Central memory CD8-positive, alpha-beta T cell (primary cell): ENCODE measurements around the gene RBP3.

Experiments
- ATAC-seq: fragments of 150-1000 bp; cut with Tn5 transposase; replicated peaks from 2 replicates; pipeline ENCODE4 v1.10.0; 2022; ENCODE audit warnings: mild to moderate bottlenecking, moderate FRiP score, moderate number of reproducible peaks; ENCODE audit not compliant: poor library complexity, severe bottlenecking; ENCODE audit errors: extremely low read depth
- DNase-seq, 2 donors: peaks; one replicate each; pipeline ENCODE4 v3.0.0; 2021; ENCODE audit warnings: low spot score in 2 of 2
- H3K27ac Mint-ChIP-seq: one replicate; pipeline ENCODE4 v1.8.0; 2022; ENCODE audit warnings: low read depth, mild to moderate bottlenecking, moderate library complexity, mixed read lengths
- H3K27me3 Mint-ChIP-seq: one replicate; pipeline ENCODE4 v1.8.0; 2022; ENCODE audit warnings: mixed read lengths
- H3K36me3 Mint-ChIP-seq: one replicate; pipeline ENCODE4 v1.8.0; 2022; ENCODE audit warnings: mild to moderate bottlenecking, moderate library complexity, mixed read lengths; ENCODE audit not compliant: insufficient read depth
- H3K4me1 Mint-ChIP-seq: one replicate; pipeline ENCODE4 v1.8.0; 2022; ENCODE audit warnings: mixed read lengths
- H3K4me3 Mint-ChIP-seq: one replicate; pipeline ENCODE4 v1.8.0; 2022; ENCODE audit warnings: mild to moderate bottlenecking, moderate library complexity, mixed read lengths
- H3K9me3 Mint-ChIP-seq: one replicate; pipeline ENCODE4 v1.8.0; 2022; ENCODE audit warnings: mixed read lengths

RBP3 gene

DNA sequence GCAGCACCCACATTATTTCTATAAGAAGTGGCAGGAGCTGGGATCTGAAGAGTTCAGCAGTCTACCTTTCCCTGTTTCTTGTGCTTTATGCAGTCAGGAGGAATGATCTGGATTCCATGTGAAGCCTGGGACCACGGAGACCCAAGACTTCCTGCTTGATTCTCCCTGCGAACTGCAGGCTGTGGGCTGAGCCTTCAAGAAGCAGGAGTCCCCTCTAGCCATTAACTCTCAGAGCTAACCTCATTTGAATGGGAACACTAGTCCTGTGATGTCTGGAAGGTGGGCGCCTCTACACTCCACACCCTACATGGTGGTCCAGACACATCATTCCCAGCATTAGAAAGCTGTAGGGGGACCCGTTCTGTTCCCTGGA, 874 bp upstream of the RBP3 start:
- DNase-seq (no peak), ATAC-seq (no peak)
- no peak overlapping the region for H3K4me3 Mint-ChIP-seq
- no peaks in the 10 kb centered on the region for H3K9me3 Mint-ChIP-seq
- no peak overlapping the region for H3K27ac Mint-ChIP-seq
- no peaks in the 10 kb centered on the region for H3K4me1 Mint-ChIP-seq
- H3K36me3 Mint-ChIP-seq, result no peaks in the 10 kb centered on the region
- H3K27me3 Mint-ChIP-seq, result peaks cover 6% of the 10 kb centered on the region

DNA sequence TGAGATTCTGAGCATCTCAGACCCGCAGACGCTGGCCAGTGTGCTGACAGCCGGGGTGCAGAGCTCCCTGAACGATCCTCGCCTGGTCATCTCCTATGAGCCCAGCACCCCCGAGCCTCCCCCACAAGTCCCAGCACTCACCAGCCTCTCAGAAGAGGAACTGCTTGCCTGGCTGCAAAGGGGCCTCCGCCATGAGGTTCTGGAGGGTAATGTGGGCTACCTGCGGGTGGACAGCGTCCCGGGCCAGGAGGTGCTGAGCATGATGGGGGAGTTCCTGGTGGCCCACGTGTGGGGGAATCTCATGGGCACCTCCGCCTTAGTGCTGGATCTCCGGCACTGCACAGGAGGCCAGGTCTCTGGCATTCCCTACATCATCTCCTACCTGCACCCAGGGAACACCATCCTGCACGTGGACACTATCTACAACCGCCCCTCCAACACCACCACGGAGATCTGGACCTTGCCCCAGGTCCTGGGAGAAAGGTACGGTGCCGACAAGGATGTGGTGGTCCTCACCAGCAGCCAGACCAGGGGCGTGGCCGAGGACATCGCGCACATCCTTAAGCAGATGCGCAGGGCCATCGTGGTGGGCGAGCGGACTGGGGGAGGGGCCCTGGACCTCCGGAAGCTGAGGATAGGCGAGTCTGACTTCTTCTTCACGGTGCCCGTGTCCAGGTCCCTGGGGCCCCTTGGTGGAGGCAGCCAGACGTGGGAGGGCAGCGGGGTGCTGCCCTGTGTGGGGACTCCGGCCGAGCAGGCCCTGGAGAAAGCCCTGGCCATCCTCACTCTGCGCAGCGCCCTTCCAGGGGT, 703 bp downstream of the RBP3 start:
- H3K4me1 Mint-ChIP-seq, result no peaks in the 10 kb centered on the region
- H3K27ac Mint-ChIP-seq, result no peak overlapping the region
- no peak overlapping the region for H3K4me3 Mint-ChIP-seq
- H3K9me3 Mint-ChIP-seq, result no peaks in the 10 kb centered on the region
- no peak for DNase-seq
- H3K36me3 Mint-ChIP-seq, result peaks cover 3% of the 10 kb centered on the region
- H3K27me3 Mint-ChIP-seq, result peaks cover 6% of the 10 kb centered on the region
- no peak for ATAC-seq

DNA sequence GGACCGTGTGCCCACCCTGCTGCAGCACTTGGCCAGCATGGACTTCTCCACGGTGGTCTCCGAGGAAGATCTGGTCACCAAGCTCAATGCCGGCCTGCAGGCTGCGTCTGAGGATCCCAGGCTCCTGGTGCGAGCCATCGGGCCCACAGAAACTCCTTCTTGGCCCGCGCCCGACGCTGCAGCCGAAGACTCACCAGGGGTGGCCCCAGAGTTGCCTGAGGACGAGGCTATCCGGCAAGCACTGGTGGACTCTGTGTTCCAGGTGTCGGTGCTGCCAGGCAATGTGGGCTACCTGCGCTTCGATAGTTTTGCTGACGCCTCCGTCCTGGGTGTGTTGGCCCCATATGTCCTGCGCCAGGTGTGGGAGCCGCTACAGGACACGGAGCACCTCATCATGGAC, 1.4 kb downstream of the RBP3 start:
- Mint-ChIP-seq H3K27me3 (peaks cover 6% of the 10 kb centered on the region), H3K9me3 (no peaks in the 10 kb centered on the region), H3K27ac (no peak overlapping the region), H3K4me3 (no peak overlapping the region), H3K36me3 (peaks cover 3% of the 10 kb centered on the region), H3K4me1 (no peaks in the 10 kb centered on the region)
- ATAC-seq, result no peak
- no peak for DNase-seq

DNA sequence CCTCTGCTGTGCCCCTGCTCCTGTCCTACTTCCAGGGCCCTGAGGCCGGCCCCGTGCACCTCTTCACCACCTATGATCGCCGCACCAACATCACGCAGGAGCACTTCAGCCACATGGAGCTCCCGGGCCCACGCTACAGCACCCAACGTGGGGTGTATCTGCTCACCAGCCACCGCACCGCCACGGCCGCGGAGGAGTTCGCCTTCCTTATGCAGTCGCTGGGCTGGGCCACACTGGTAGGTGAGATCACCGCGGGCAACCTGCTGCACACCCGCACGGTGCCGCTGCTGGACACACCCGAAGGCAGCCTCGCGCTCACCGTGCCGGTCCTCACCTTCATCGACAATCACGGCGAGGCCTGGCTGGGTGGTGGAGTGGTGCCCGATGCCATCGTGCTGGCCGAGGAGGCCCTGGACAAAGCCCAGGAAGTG, 1.8 kb downstream of the RBP3 start:
- Mint-ChIP-seq H3K9me3 (no peaks in the 10 kb centered on the region), H3K27ac (no peak overlapping the region), H3K4me3 (no peak overlapping the region), H3K36me3 (peaks cover 3% of the 10 kb centered on the region), H3K27me3 (peaks cover 6% of the 10 kb centered on the region), H3K4me1 (no peaks in the 10 kb centered on the region)
- DNase-seq (no peak), ATAC-seq (no peak)

DNA sequence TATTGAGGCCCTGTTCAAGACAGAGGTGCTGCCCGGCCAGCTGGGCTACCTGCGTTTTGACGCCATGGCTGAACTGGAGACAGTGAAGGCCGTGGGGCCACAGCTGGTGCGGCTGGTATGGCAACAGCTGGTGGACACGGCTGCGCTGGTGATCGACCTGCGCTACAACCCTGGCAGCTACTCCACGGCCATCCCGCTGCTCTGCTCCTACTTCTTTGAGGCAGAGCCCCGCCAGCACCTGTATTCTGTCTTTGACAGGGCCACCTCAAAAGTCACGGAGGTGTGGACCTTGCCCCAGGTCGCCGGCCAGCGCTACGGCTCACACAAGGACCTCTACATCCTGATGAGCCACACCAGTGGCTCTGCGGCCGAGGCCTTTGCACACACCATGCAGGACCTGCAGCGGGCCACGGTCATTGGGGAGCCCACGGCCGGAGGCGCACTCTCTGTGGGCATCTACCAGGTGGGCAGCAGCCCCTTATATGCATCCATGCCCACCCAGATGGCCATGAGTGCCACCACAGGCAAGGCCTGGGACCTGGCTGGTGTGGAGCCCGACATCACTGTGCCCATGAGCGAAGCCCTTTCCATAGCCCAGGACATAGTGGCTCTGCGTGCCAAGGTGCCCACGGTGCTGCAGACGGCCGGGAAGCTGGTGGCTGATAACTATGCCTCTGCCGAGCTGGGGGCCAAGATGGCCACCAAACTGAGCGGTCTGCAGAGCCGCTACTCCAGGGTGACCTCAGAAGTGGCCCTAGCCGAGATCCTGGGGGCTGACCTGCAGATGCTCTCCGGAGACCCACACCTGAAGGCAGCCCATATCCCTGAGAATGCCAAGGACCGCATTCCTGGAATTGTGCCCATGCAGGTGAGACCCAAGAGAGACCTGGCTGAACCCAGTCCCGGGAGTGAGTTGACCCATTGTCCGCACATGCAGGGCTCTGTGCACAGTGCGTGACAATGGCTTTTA, 2.8 kb downstream of the RBP3 start:
- no peaks in the 10 kb centered on the region for H3K4me1 Mint-ChIP-seq
- H3K27ac Mint-ChIP-seq, result no peak overlapping the region
- DNase-seq (no peak), ATAC-seq (no peak)
- no peak overlapping the region for H3K4me3 Mint-ChIP-seq
- no peaks in the 10 kb centered on the region for H3K9me3 Mint-ChIP-seq
- peaks cover 3% of the 10 kb centered on the region for H3K36me3 Mint-ChIP-seq
- peaks cover 6% of the 10 kb centered on the region for H3K27me3 Mint-ChIP-seq

DNA sequence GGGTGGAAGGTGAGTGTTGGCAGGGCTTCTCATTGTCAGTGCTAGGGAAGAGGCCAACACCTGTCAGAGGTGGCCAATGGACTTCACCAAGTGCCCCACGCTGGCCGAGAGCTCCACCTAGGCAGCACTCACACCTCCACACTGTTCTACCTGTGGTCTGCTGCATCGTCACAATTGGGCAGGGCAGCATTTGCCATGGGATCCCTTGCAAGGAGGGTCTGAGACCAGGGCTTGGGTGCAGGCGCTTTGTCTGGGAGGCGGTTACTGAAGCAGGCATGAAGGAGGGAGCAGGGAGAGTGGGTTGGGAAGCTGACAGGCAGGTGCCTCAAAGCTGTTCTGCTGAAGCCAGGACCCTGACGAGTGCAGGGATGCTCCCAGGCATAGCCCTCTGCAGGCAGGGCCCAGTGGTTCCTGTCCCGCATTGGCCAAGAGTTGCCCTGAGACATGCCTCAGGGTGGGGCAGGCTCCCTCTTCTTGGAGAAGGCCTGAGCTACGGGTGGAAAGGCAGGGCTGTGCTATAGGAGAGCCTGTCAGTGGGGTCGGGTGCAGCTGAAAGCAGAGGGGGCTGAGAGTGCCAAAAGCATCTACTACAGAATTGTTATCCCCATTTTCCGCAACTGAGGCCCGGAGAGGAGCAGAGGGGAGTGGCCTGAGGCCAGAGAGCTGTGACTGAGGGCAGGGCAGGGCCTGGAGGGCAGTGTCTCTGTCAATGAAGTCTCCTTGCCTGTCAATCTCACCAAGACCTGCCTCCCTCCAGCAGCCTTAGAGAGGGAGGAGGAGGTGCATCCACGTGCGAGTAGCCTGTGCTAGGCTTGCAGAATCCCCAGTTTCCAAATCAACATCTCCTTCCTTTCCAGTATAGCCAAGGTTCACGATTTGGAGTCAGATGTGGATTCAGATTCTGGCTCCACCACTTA, 4.0 kb downstream of the RBP3 start:
- Mint-ChIP-seq H3K27ac (no peak overlapping the region), H3K36me3 (peaks cover 3% of the 10 kb centered on the region), H3K9me3 (no peaks in the 10 kb centered on the region), H3K27me3 (peaks cover 6% of the 10 kb centered on the region), H3K4me1 (no peaks in the 10 kb centered on the region), H3K4me3 (no peak overlapping the region)
- no peak for ATAC-seq
- DNase-seq, result no peak

DNA sequence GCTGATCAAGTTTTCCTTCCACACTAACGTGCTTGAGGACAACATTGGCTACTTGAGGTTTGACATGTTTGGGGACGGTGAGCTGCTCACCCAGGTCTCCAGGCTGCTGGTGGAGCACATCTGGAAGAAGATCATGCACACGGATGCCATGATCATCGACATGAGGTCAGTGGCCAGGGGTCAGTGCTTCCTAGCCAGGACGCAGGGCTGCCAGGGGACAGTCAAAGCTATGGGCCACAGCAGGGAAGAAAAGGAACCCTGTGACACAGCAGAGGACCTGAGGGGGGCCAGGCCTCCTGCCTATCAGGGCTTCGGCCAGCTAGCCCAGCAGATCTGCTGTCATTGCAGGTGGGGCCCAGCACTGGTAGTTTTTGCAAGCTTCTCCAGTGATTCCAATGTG, 5.2 kb downstream of the RBP3 start:
- Mint-ChIP-seq H3K27ac (no peak overlapping the region), H3K9me3 (no peaks in the 10 kb centered on the region), H3K36me3 (peaks cover 4% of the 10 kb centered on the region), H3K4me1 (no peaks in the 10 kb centered on the region), H3K27me3 (peaks cover 6% of the 10 kb centered on the region), H3K4me3 (no peak overlapping the region)
- ATAC-seq (no peak), DNase-seq (no peak)

DNA sequence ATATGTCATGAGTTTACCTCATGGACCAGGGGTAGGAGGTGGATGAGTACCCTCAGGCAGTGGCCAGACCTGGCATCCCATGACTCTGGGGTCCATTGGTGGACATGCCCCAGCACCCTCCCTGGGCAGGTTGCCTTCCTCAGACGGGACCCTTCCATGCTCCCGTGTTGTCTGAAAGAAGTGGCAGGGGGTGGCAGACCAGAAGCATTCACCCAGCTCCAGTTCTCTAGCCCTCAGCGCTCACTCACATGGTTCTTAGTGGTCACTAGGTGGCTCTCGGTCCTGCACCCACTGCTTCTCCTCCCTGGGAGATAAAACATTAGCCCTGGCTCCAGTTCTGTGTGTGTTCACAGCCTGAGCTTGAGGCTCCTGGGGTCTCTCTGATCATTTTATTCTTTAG, 6.0 kb downstream of the RBP3 start:
- DNase-seq (no peak), ATAC-seq (no peak)
- Mint-ChIP-seq H3K4me1 (no peaks in the 10 kb centered on the region), H3K4me3 (no peak overlapping the region), H3K36me3 (peaks cover 4% of the 10 kb centered on the region), H3K27me3 (no peaks in the 10 kb centered on the region), H3K9me3 (no peaks in the 10 kb centered on the region), H3K27ac (no peak overlapping the region)

DNA sequence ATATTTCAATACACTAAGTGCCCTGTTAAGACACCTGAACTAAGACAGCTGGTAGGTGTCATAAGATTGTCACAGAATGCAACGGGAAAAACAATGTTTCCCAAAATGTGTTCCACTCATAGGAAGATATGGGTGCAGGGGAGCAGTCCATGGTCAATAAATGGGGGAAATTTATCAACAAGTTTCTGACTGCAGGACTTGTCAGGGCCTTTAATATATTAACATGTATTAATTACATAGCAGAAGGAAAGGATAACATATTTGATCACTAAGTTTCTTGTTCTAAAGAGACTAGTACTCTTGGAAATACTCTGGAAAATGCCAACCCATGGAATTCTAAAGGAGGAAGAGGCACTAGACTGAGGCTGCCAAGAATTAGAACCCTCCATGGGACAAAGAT, 6.7 kb downstream of the RBP3 start:
- DNase-seq (no peak), ATAC-seq (no peak)
- Mint-ChIP-seq H3K4me3 (no peak overlapping the region), H3K4me1 (no peaks in the 10 kb centered on the region), H3K9me3 (no peaks in the 10 kb centered on the region), H3K36me3 (peaks cover 4% of the 10 kb centered on the region), H3K27ac (no peak overlapping the region), H3K27me3 (no peaks in the 10 kb centered on the region)

DNA sequence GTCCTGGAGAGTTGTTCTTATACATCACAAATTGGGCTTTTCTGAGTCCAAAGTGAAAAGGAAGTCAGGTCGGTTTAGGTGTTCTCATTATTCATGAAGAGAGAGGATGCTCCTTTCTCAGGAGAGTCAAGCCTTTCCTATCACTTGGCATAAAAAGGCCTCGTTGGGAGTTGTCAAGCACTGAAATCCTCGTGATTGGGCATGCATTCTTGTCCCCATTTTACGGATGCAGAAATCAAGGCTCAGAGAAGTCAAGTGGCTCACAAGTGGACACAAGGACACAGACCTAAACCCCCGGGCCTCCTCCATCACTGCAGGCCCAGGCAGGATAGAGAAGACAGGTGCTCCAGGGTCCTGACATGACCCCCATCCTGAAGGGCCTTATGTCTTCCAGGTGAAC, 8.5 kb downstream of the RBP3 start:
- no peaks in the 10 kb centered on the region for H3K4me1 Mint-ChIP-seq
- H3K4me3 Mint-ChIP-seq, result no peak overlapping the region
- DNase-seq (no peak), ATAC-seq (no peak)
- H3K27me3 Mint-ChIP-seq, result no peaks in the 10 kb centered on the region
- H3K27ac Mint-ChIP-seq, result no peak overlapping the region
- peaks cover 4% of the 10 kb centered on the region for H3K36me3 Mint-ChIP-seq
- H3K9me3 Mint-ChIP-seq, result no peaks in the 10 kb centered on the region

DNA sequence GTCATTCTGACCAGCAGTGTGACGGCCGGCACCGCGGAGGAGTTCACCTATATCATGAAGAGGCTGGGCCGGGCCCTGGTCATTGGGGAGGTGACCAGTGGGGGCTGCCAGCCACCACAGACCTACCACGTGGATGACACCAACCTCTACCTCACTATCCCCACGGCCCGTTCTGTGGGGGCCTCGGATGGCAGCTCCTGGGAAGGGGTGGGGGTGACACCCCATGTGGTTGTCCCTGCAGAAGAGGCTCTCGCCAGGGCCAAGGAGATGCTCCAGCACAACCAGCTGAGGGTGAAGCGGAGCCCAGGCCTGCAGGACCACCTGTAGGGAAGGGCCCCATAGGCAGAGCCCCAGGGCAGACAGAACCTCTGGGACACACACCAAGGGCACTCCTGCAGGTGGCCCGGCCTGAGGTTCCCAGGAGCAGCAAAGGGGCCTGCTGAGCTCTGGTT, 9.0 kb downstream of the RBP3 start:
- no peak overlapping the region for H3K4me3 Mint-ChIP-seq
- no peak for DNase-seq
- no peaks in the 10 kb centered on the region for H3K9me3 Mint-ChIP-seq
- peaks cover 4% of the 10 kb centered on the region for H3K36me3 Mint-ChIP-seq
- ATAC-seq, result no peak
- no peaks in the 10 kb centered on the region for H3K4me1 Mint-ChIP-seq
- no peak overlapping the region for H3K27ac Mint-ChIP-seq
- no peaks in the 10 kb centered on the region for H3K27me3 Mint-ChIP-seq

DNA sequence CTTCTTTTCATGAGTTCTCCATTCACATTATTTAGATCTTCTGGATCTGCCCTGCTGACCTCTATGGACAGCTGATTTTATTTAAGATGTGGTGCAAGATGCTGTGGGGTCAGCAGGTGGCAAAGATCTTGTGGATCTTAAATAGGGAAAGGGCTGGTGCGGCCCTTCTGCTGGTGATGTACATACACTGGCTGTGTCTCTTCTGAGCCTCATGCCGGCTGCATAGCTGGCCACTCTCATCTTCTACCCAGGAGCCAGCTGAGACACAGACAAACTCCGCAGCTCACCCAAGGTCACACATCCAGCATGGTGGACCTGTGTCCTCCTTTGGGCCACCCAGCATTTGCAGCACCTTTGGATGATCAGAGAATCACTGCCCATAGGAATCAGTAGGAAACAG, 9.7 kb downstream of the RBP3 start:
- DNase-seq, result no peak
- no peaks in the 10 kb centered on the region for H3K27me3 Mint-ChIP-seq
- H3K27ac Mint-ChIP-seq, result no peak overlapping the region
- no peak for ATAC-seq
- no peaks in the 10 kb centered on the region for H3K4me1 Mint-ChIP-seq
- no peaks in the 10 kb centered on the region for H3K9me3 Mint-ChIP-seq
- H3K4me3 Mint-ChIP-seq, result no peak overlapping the region
- peaks cover 4% of the 10 kb centered on the region for H3K36me3 Mint-ChIP-seq
